Ovary (tissue), 3 donors: ENCODE data around the gene PTPRN2.

Source experiments
- CTCF ChIP-seq, 3 donors: fragments of 450-650 bp in 2 of 3; fragments of 200-600 bp in 1 of 3; IDR thresholded peaks; one replicate each; pipeline versions ENCODE4 v1.5.1 to v1.8.0; 2016 to 2022; ENCODE audit warnings: antibody characterized with exemption in 3 of 3, mild to moderate bottlenecking in 1 of 3
- EP300 ChIP-seq: sonication (generic); formaldehyde crosslinking; IDR thresholded peaks from one replicate; pipeline ENCODE4 v1.6.1; 2017; ENCODE audit warnings: antibody characterized with exemption
- POLR2A ChIP-seq: fragments of 450-650 bp; IDR thresholded peaks from one replicate; pipeline ENCODE4 v1.6.1; 2017; ENCODE audit warnings: antibody characterized with exemption, mild to moderate bottlenecking, moderate library complexity
- donor health status: DM: no; HTN: no; CAD: no.

- TF ChIP-seq POLR2A (no peak), EP300 (no peak), CTCF (IDR thresholded peaks at IDR 0.05) (no peak)
These were observed 977.5 kb downstream of the PTPRN2 start for GRCh38 chr7:157609932-157610640.
